GM23338 (cell line): ENCODE data around the gene AXIN2. TPM values are rescaled to one million over a fixed set of nuclear protein-coding genes. Genes with fewer than 3 reads are reported as not detected.

Experiments
- ATAC-seq: fragments of 200-7000 bp; cut with Tn5 transposase; 3 replicates; pipeline ENCODE4 v1.9.1; 2020
- DNase-seq: peaks from one replicate; pipeline ENCODE4 v3.0.0-alpha.2; 2015; ENCODE audit warnings: low spot score
- H2AFZ ChIP-seq: fragments of 200-600 bp; sonication (generic); 2 replicates; pipeline ENCODE4 v1.8.0; 2016; ENCODE audit warnings: antibody characterized with exemption, mild to moderate bottlenecking, moderate library complexity
- H3F3A ChIP-seq: fragments of 200-600 bp; sonication (generic); replicated peaks from 2 replicates; pipeline ENCODE4 v1.8.0; 2017; ENCODE audit warnings: antibody characterized with exemption, mixed run types, low read depth
- H3K27ac ChIP-seq: fragments of 200-600 bp; sonication (generic); 2 replicates; pipeline ENCODE4 v1.6.1; 2016; ENCODE audit warnings: low read depth
- H3K27me3 ChIP-seq: fragments of 200-600 bp; sonication (generic); 2 replicates; pipeline ENCODE4 v1.8.0; 2016; ENCODE audit warnings: mild to moderate bottlenecking, mixed run types, moderate library complexity; ENCODE audit not compliant: insufficient read depth
- H3K36me3 ChIP-seq: fragments of 200-600 bp; sonication (generic); 2 replicates; pipeline ENCODE4 v1.8.0; 2016; ENCODE audit warnings: mild to moderate bottlenecking; ENCODE audit not compliant: insufficient read depth
- H3K4me1 ChIP-seq: fragments of 200-600 bp; sonication (generic); 2 replicates; pipeline ENCODE4 v1.8.0; 2016; ENCODE audit warnings: mild to moderate bottlenecking, moderate library complexity; ENCODE audit not compliant: insufficient read depth
- H3K4me2 ChIP-seq: fragments of 200-600 bp; sonication (generic); 2 replicates; pipeline ENCODE4 v1.7.1; 2017; ENCODE audit warnings: mixed run types
- H3K4me3 ChIP-seq: fragments of 200-600 bp; sonication (generic); 2 replicates; pipeline ENCODE4 v1.6.1; 2016; ENCODE audit warnings: mixed run types
- H3K79me2 ChIP-seq: fragments of 200-600 bp; sonication (generic); replicated peaks from 2 replicates; pipeline ENCODE4 v1.8.0; 2017; ENCODE audit warnings: mild to moderate bottlenecking; ENCODE audit not compliant: insufficient read depth
- H3K9me2 ChIP-seq: fragments of 200-600 bp; sonication (generic); 2 replicates; pipeline ENCODE4 v1.8.0; 2017; ENCODE audit not compliant: insufficient read depth
- H4K20me1 ChIP-seq: fragments of 200-600 bp; sonication (generic); replicated peaks from 2 replicates; pipeline ENCODE4 v1.8.0; 2017; ENCODE audit warnings: mild to moderate bottlenecking; ENCODE audit not compliant: insufficient read depth
- H3K27ac Mint-ChIP-seq: 2 replicates; pipeline ENCODE4 v1.8.0; 2020; ENCODE audit warnings: inconsistent platforms, mild to moderate bottlenecking, moderate library complexity, mixed read lengths
- H3K27me3 Mint-ChIP-seq: 3 replicates; pipeline ENCODE4 v1.8.0; 2022; ENCODE audit warnings: low read depth, mild to moderate bottlenecking, moderate library complexity, mixed read lengths, inconsistent platforms; ENCODE audit not compliant: insufficient read depth, poor library complexity
- H3K36me3 Mint-ChIP-seq: 3 replicates; pipeline ENCODE4 v1.8.0; 2021; ENCODE audit warnings: low read depth, mild to moderate bottlenecking, inconsistent platforms, moderate library complexity, mixed read lengths
- H3K4me1 Mint-ChIP-seq: 3 replicates; pipeline ENCODE4 v1.8.0; 2020; ENCODE audit warnings: mild to moderate bottlenecking, inconsistent platforms, mixed read lengths
- H3K4me3 Mint-ChIP-seq: 3 replicates; pipeline ENCODE4 v1.8.0; 2021; ENCODE audit warnings: moderate library complexity, mild to moderate bottlenecking, inconsistent platforms, mixed read lengths
- H3K9me3 Mint-ChIP-seq: 3 replicates; pipeline ENCODE4 v1.8.0; 2020; ENCODE audit warnings: moderate library complexity, mild to moderate bottlenecking, inconsistent platforms, mixed read lengths
- CREB1 ChIP-seq: fragments of 250-450 bp; sonication (Bioruptor Pico); IDR thresholded peaks from 2 replicates; pipeline ENCODE4 v1.5.0; 2020; ENCODE audit warnings: low read depth, mild to moderate bottlenecking, moderate library complexity
- EZH2 ChIP-seq: fragments of 200-600 bp; sonication (generic); IDR thresholded peaks from one replicate; pipeline ENCODE4 v1.8.0; 2017; ENCODE audit warnings: antibody characterized with exemption, mild to moderate bottlenecking, low read depth; ENCODE audit not compliant: unreplicated experiment
- EZH2phosphoT487 ChIP-seq: fragments of 200-600 bp; sonication (generic); IDR thresholded peaks from one replicate; pipeline ENCODE4 v1.8.1; 2018; ENCODE audit warnings: antibody characterized with exemption; ENCODE audit not compliant: unreplicated experiment
- JUNB ChIP-seq: IDR thresholded peaks from one replicate; pipeline ENCODE4 v1.6.1; 2016; ENCODE audit warnings: antibody characterized with exemption; ENCODE audit not compliant: unreplicated experiment
- NANOG ChIP-seq: IDR thresholded peaks from 2 replicates; pipeline ENCODE4 v1.6.1; 2016; ENCODE audit warnings: antibody characterized with exemption, borderline replicate concordance
- POLR2AphosphoS5 ChIP-seq: IDR thresholded peaks from 2 replicates; pipeline ENCODE4 v1.6.1; 2016; ENCODE audit warnings: antibody characterized with exemption, low read depth
- STAT1 ChIP-seq: IDR thresholded peaks from one replicate; pipeline ENCODE4 v1.6.1; 2016; ENCODE audit warnings: antibody characterized with exemption; ENCODE audit not compliant: unreplicated experiment
- ZNF114 ChIP-seq: fragments of 250-450 bp; sonication (Bioruptor Pico); IDR thresholded peaks from 2 replicates; pipeline ENCODE4 v1.5.0; 2020; ENCODE audit warnings: mild to moderate bottlenecking, moderate library complexity
- ZNF331 ChIP-seq: fragments of 250-450 bp; sonication (Bioruptor Pico); IDR thresholded peaks from 2 replicates; pipeline ENCODE4 v1.5.0; 2020; ENCODE audit warnings: low read depth, mild to moderate bottlenecking, moderate library complexity
- polyA plus RNA-seq: library from polyadenylated mRNA; unstranded; fragments of >200 nt; fragmentation: Nextera tagmentation; extraction: Ambion mirVana; gene quantifications from 2 replicates; pipeline ENCODE4 v1.2.1, GENCODE V29; 2016
- total RNA-seq: library from RNA; depleted of rRNA; stranded (reverse); fragments of >200 nt; shearing (Covaris generic); gene quantifications from 2 replicates; pipeline ENCODE4 v1.2.3, GENCODE V29; 2014
- TF ChIP-seq, protein P1 (sequence below), 2 experiments: fragments of 200-600 bp in 1 of 2; sonication (generic) in 1 of 2; conservative IDR thresholded peaks; 2 replicates each; pipeline versions ENCODE4 v1.5.1 to v1.6.1; 2016 to 2017; ENCODE audit warnings: antibody characterized with exemption in 2 of 2, low read depth in 2 of 2, mild to moderate bottlenecking in 2 of 2, moderate library complexity in 1 of 2
- TF ChIP-seq, protein P2 (sequence below): IDR thresholded peaks from 2 replicates; pipeline ENCODE4 v1.6.1; 2016; ENCODE audit warnings: antibody characterized with exemption

Gene AXIN2
- total and polyA plus RNA-seq, 2 experiments from 2014 or later, result 8.0 to 32.7 TPM

DNA sequence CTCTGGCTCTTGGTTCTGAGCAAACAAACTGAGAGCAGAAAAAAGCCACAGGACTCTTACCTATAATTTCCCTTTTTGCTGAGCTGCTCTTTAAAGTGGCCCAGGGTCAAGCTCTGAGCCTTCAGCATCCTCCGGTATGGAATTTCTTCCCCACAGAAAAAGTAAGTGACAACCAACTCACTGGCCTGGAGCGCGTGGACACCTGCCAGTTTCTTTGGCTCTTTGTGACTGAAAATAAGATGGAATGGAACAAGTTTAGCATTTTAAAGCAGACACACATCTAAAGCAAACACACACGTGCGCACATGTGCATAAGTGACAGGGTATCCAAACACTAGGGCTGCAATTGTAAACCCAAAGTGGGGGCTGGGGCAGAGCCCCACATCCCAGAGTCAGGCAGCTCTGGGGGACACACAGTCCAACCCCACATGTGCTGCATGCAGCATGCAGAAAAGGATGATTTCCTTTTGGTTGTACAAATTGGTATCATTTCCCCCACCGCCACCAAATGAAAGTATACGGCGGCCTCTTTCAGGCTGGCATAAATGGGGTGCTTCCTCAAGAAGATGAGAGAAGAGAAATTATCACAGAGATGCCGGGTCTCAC lies 27.5 kb downstream of the AXIN2 start:
- Mint-ChIP-seq H3K36me3 (peaks cover 95% of the 10 kb centered on the region), H3K27me3 (peaks cover 18% of the 10 kb centered on the region), H3K9me3 (no peaks in the 10 kb centered on the region), H3K4me3 (no peak overlapping the region), H3K27ac (no peak overlapping the region), H3K4me1 (peaks cover 43% of the 10 kb centered on the region)
- H3K4me2 ChIP-seq, result no peak overlapping the region
- H2AFZ ChIP-seq, result no peak overlapping the region
- H3K27ac ChIP-seq, result no peak overlapping the region
- no peak overlapping the region for H3K4me3 ChIP-seq
- peaks cover 33% of the 10 kb centered on the region for H3K36me3 ChIP-seq
- no peaks in the 10 kb centered on the region for H3K27me3 ChIP-seq
- H3F3A ChIP-seq, result no peaks in the 10 kb centered on the region
- TF ChIP-seq STAT1, result no peak
- no peak for TF ChIP-seq JUNB
- TF ChIP-seq, protein P1, sequence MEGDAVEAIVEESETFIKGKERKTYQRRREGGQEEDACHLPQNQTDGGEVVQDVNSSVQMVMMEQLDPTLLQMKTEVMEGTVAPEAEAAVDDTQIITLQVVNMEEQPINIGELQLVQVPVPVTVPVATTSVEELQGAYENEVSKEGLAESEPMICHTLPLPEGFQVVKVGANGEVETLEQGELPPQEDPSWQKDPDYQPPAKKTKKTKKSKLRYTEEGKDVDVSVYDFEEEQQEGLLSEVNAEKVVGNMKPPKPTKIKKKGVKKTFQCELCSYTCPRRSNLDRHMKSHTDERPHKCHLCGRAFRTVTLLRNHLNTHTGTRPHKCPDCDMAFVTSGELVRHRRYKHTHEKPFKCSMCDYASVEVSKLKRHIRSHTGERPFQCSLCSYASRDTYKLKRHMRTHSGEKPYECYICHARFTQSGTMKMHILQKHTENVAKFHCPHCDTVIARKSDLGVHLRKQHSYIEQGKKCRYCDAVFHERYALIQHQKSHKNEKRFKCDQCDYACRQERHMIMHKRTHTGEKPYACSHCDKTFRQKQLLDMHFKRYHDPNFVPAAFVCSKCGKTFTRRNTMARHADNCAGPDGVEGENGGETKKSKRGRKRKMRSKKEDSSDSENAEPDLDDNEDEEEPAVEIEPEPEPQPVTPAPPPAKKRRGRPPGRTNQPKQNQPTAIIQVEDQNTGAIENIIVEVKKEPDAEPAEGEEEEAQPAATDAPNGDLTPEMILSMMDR (conservative IDR thresholded peaks at IDR 0.05; ENCODE audit: low read depth in 2 of 2), result no peak
- ATAC-seq (no peak), DNase-seq (no peak)
- peaks cover under 1% of the 10 kb centered on the region; the same call in 1 of the 2 replicates for H3K79me2 ChIP-seq
- 0 out of 2 replicates have a peak, but pooled peaks cover 10% of the 10 kb centered on the region for H4K20me1 ChIP-seq
- peaks cover 25% of the 10 kb centered on the region for H3K4me1 ChIP-seq
- no peaks in the 10 kb centered on the region for H3K9me2 ChIP-seq

DNA sequence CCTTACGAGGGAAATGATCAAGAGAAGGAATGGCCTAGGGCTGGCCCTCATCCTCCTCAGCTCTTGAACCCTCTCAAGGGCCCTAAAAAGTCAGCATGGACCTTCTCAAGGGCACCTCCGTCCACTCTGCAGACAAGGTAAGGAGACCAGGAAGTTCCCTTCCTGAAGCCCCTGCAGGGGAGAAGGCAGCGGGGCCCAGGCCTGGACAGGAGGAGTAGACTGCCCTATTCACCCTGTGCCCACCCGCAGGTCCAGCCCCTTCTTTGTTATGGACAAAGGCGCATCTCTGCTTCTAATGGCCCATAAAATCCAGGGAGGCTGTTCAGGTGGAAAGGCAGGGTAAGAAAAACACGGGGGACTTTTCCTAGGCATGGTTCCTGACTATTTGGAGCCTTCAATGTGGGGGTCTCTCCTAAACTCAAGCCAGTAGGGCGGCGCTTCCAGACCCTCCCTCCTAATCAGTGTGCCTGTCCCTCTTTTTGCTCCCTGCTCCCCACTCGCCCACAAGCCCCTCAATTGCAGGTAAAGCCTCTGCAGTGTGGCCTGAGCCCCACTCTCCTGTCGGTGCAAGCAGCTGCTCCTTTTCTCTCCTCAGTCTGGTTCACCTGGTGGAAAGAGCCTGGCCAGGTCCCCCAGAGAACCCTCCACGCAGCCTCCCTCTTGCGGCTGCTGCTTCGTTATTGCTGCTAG lies 28.2 kb downstream of the AXIN2 start:
- H3K9me3 Mint-ChIP-seq, result no peaks in the 10 kb centered on the region
- H3K4me3 ChIP-seq, result no peak overlapping the region
- DNase-seq (no peak), ATAC-seq (no peak)
- H4K20me1 ChIP-seq, result 0 out of 2 replicates have a peak, but pooled peaks cover 10% of the 10 kb centered on the region
- no peak overlapping the region for H3K4me2 ChIP-seq
- no peaks in the 10 kb centered on the region for H3K9me2 ChIP-seq
- H3K27ac ChIP-seq, result no peak overlapping the region
- H3K4me1 Mint-ChIP-seq, result peaks cover 36% of the 10 kb centered on the region
- H3F3A ChIP-seq, result no peaks in the 10 kb centered on the region
- peaks cover 40% of the 10 kb centered on the region for H3K36me3 ChIP-seq
- H3K36me3 Mint-ChIP-seq, result peaks cover 93% of the 10 kb centered on the region
- H2AFZ ChIP-seq, result no peak overlapping the region
- H3K27me3 ChIP-seq, result no peaks in the 10 kb centered on the region
- H3K4me1 ChIP-seq, result peaks cover 21% of the 10 kb centered on the region
- no peak overlapping the region for H3K4me3 Mint-ChIP-seq
- H3K79me2 ChIP-seq, result no peaks in the 10 kb centered on the region; the same call in 1 of the 2 replicates
- no peak overlapping the region for H3K27ac Mint-ChIP-seq
- peaks cover 16% of the 10 kb centered on the region for H3K27me3 Mint-ChIP-seq
- TF ChIP-seq EZH2, result no peak
- TF ChIP-seq ZNF114 (CRISPR knock-in tag), result no peak
- TF ChIP-seq ZNF331 (CRISPR knock-in tag), result no peak
- no peak for TF ChIP-seq POLR2AphosphoS5
- TF ChIP-seq JUNB, result no peak
- TF ChIP-seq, protein P1 (conservative IDR thresholded peaks at IDR 0.05; ENCODE audit: low read depth in 2 of 2), result no peak
- TF ChIP-seq, protein P2, sequence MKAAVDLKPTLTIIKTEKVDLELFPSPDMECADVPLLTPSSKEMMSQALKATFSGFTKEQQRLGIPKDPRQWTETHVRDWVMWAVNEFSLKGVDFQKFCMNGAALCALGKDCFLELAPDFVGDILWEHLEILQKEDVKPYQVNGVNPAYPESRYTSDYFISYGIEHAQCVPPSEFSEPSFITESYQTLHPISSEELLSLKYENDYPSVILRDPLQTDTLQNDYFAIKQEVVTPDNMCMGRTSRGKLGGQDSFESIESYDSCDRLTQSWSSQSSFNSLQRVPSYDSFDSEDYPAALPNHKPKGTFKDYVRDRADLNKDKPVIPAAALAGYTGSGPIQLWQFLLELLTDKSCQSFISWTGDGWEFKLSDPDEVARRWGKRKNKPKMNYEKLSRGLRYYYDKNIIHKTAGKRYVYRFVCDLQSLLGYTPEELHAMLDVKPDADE, result no peak
- no peak for TF ChIP-seq NANOG
- TF ChIP-seq EZH2phosphoT487, result no peak
- no peak for TF ChIP-seq CREB1
